Measurements from ENCODE around the gene JUP.
A peak's percentile ranks its signal among the peaks of the same experiment; 100 is the strongest.

Gene JUP

GRCh38 chr17:41810659-41811548 lies 24.4 kb upstream of the JUP start:
- DNase-seq (ENCODE audit: low read depth), result no peak

- DNase-seq (ENCODE audit: low read depth), result no peak
Measured at GRCh38 chr17:41806685-41807445, 20.4 kb upstream of the JUP start.

GRCh38 chr17:41803049-41804020 lies 16.8 kb upstream of the JUP start:
- no peak for DNase-seq (ENCODE audit: low read depth)

GRCh38 chr17:41801374-41802271 lies 15.1 kb upstream of the JUP start:
- peak; percentile 67 for DNase-seq (ENCODE audit: low read depth)

- DNase-seq (ENCODE audit: low read depth), result no peak
Measured at GRCh38 chr17:41800601-41801373, 14.3 kb upstream of the JUP start.

GRCh38 chr17:41799366-41799765 lies 12.9 kb upstream of the JUP start:
- no peak for DNase-seq (ENCODE audit: low read depth)

- no peak for DNase-seq (ENCODE audit: low read depth)
Measured at GRCh38 chr17:41797377-41797776, 10.9 kb upstream of the JUP start.

GRCh38 chr17:41796121-41796895 lies 9.8 kb upstream of the JUP start:
- no peak for DNase-seq (ENCODE audit: low read depth)

- no peak for DNase-seq (ENCODE audit: low read depth)
Measured at GRCh38 chr17:41794540-41794975, 8.0 kb upstream of the JUP start.

- no peak for DNase-seq (ENCODE audit: low read depth)
Measured at GRCh38 chr17:41793784-41794539, 7.5 kb upstream of the JUP start.

- DNase-seq (ENCODE audit: low read depth), result no peak
Measured at GRCh38 chr17:41792845-41793783, 6.6 kb upstream of the JUP start.

- DNase-seq (ENCODE audit: low read depth), result no peak
Measured at GRCh38 chr17:41787021-41787418, 509 bp upstream of the JUP start.

GRCh38 chr17:41785859-41786226 lies 668 bp downstream of the JUP start:
- DNase-seq (ENCODE audit: low read depth), result no peak

GRCh38 chr17:41785091-41785858 lies 1.2 kb downstream of the JUP start:
- no peak for DNase-seq (ENCODE audit: low read depth)

GRCh38 chr17:41784207-41784744 lies 2.2 kb downstream of the JUP start:
- DNase-seq (ENCODE audit: low read depth), result no peak

- DNase-seq (ENCODE audit: low read depth), result no peak
Measured at GRCh38 chr17:41782142-41782541, 4.4 kb downstream of the JUP start.
